Mesenchymal stem cell (in vitro differentiated cells and primary cell): Measurements from ENCODE around the gene PTPRN2.

Experiments used
- DNase-seq: peaks from one replicate; pipeline ENCODE4 v3.0.0-alpha.2; 2013
- H2AFZ ChIP-seq: one replicate; pipeline ENCODE4 v1.6.1; 2013; ENCODE audit warnings: low read depth, mild to moderate bottlenecking, control low read depth, inconsistent platforms, low read length, moderate library complexity
- H2AK5ac ChIP-seq: 2 replicates; pipeline ENCODE4 v1.6.1; 2013; ENCODE audit warnings: low read length, moderate library complexity, mild to moderate bottlenecking, inconsistent platforms; ENCODE audit not compliant: severe bottlenecking
- H2BK120ac ChIP-seq: one replicate; pipeline ENCODE4 v1.6.1; 2013; ENCODE audit warnings: low read depth, mild to moderate bottlenecking, inconsistent platforms, low read length, moderate library complexity
- H2BK12ac ChIP-seq, 2 experiments: one replicate each; pipeline ENCODE4 v1.6.1; 2013; ENCODE audit warnings: inconsistent platforms in 2 of 2, low read length in 2 of 2, mild to moderate bottlenecking in 2 of 2, moderate library complexity in 2 of 2, control low read depth in 1 of 2
- H2BK15ac ChIP-seq: one replicate; pipeline ENCODE4 v1.6.1; 2013; ENCODE audit warnings: mild to moderate bottlenecking, low read depth, inconsistent platforms; ENCODE audit not compliant: poor library complexity, severe bottlenecking
- H2BK5ac ChIP-seq: 2 replicates; pipeline ENCODE4 v1.6.1; 2013; ENCODE audit warnings: low read depth, mild to moderate bottlenecking, low read length, control low read depth, inconsistent platforms; ENCODE audit not compliant: poor library complexity, severe bottlenecking
- H3K14ac ChIP-seq, 2 experiments: one replicate each; pipeline ENCODE4 v1.6.1; 2013; ENCODE audit warnings: inconsistent platforms in 2 of 2, low read length in 2 of 2, control low read depth in 1 of 2, mild to moderate bottlenecking in 1 of 2, moderate library complexity in 1 of 2
- H3K18ac ChIP-seq, 2 experiments: one replicate each; pipeline ENCODE4 v1.6.1; 2013; ENCODE audit warnings: inconsistent platforms in 2 of 2, low read length in 2 of 2, control low read depth in 1 of 2, low read depth in 1 of 2, mild to moderate bottlenecking in 1 of 2
- H3K23ac ChIP-seq, 2 experiments: one replicate each; pipeline ENCODE4 v1.6.1; 2013; ENCODE audit warnings: inconsistent platforms in 2 of 2, low read length in 2 of 2, mild to moderate bottlenecking in 2 of 2, moderate library complexity in 2 of 2, control low read depth in 1 of 2
- H3K27ac ChIP-seq: 2 replicates; pipeline ENCODE4 v1.5.1; 2013; ENCODE audit warnings: mild to moderate bottlenecking, moderate library complexity, low read length, control low read depth, inconsistent platforms; ENCODE audit not compliant: poor library complexity, severe bottlenecking
- H3K27me3 ChIP-seq, 2 experiments: 2 replicates each; pipeline versions ENCODE4 v1.6.1 to v1.7.0; 2013; ENCODE audit warnings: low read length in 2 of 2, mild to moderate bottlenecking in 2 of 2, moderate library complexity in 2 of 2, control low read depth in 1 of 2, inconsistent platforms in 1 of 2; ENCODE audit not compliant: control insufficient read depth in 1 of 2, insufficient read depth in 1 of 2
- H3K36me3 ChIP-seq, 2 experiments: 2 replicates each; pipeline versions ENCODE4 v1.6.1 to v1.7.0; 2013; ENCODE audit warnings: low read length in 2 of 2, control low read depth in 1 of 2, inconsistent platforms in 1 of 2, low read depth in 1 of 2, mild to moderate bottlenecking in 1 of 2; ENCODE audit not compliant: insufficient read depth in 2 of 2, control insufficient read depth in 1 of 2
- H3K4ac ChIP-seq, 2 experiments: one replicate each; pipeline ENCODE4 v1.6.1; 2013; ENCODE audit warnings: inconsistent platforms in 2 of 2, low read length in 2 of 2, mild to moderate bottlenecking in 2 of 2, moderate library complexity in 2 of 2, control low read depth in 1 of 2, low read depth in 1 of 2
- H3K4me1 ChIP-seq: 2 replicates; pipeline ENCODE4 v1.6.1; 2013; ENCODE audit warnings: low read depth, low read length, control low read depth; ENCODE audit not compliant: control insufficient read depth, insufficient read depth
- H3K4me2 ChIP-seq: 2 replicates; pipeline ENCODE4 v1.6.1; 2013; ENCODE audit warnings: low read length, mild to moderate bottlenecking, inconsistent platforms; ENCODE audit not compliant: poor library complexity, severe bottlenecking
- H3K4me3 ChIP-seq, 2 experiments: 2 replicates each; pipeline versions ENCODE4 v1.5.1 to v1.7.0; 2013; ENCODE audit warnings: low read length in 2 of 2, mild to moderate bottlenecking in 2 of 2, control low read depth in 1 of 2, low read depth in 1 of 2; ENCODE audit not compliant: insufficient read depth in 1 of 2
- H3K79me1 ChIP-seq: replicated peaks from 2 replicates; pipeline ENCODE4 v1.6.1; 2013; ENCODE audit warnings: mild to moderate bottlenecking, control low read depth, low read length, inconsistent platforms; ENCODE audit not compliant: poor library complexity, severe bottlenecking
- H3K9ac ChIP-seq: 2 replicates; pipeline ENCODE4 v1.7.0; 2013; ENCODE audit warnings: mild to moderate bottlenecking, low read length, moderate library complexity
- H3K9me3 ChIP-seq: 2 replicates; pipeline ENCODE4 v1.7.0; 2013; ENCODE audit warnings: mild to moderate bottlenecking, low read length; ENCODE audit not compliant: control insufficient read depth
- H4K8ac ChIP-seq: one replicate; pipeline ENCODE4 v1.6.1; 2013; ENCODE audit warnings: inconsistent platforms, mild to moderate bottlenecking, low read length, moderate library complexity
- H4K91ac ChIP-seq: one replicate; pipeline ENCODE4 v1.6.1; 2013; ENCODE audit warnings: mild to moderate bottlenecking, low read length, inconsistent platforms
- WGBS: methylation state at CpG from one replicate; pipeline ENCODE4 v1.1.7; 2013; ENCODE audit warnings: mixed read lengths; 5-methylcytosine and 5-hydroxymethylcytosine counted together

Gene PTPRN2

DNA sequence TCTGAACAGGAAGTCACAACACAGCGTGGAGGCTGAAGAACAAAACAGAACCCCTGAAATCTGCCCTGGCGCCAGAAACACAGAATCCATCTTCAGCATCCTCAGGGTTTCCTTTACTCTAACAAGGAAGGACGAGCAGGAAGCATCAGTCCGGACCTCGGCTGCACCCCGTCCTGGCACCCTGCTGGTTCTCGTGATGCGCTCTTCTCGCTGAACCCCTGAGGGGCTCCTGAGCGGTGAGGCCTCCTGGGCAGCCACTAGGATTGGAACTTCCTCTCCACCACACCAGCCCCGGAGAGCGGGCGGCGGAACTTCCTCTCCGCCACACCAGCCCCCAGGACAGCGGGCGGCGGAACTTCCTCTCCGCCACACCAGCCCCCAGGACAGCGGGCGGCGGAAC lies 461.9 kb downstream of the PTPRN2 start:
- Histone ChIP-seq H3K4me3 (no peak overlapping the region), H3K36me3 (no peaks in the 10 kb centered on the region), H2BK120ac (no peak overlapping the region), H3K4ac (no peak overlapping the region), H3K23ac (no peak overlapping the region), H2AFZ (no peak overlapping the region), H3K9ac (no peak overlapping the region), H3K4me2 (no peak overlapping the region), H2BK5ac (no peak overlapping the region), H3K9me3 (peaks cover 13% of the 10 kb centered on the region), H2BK15ac (no peak overlapping the region), H3K79me1 (no peaks in the 10 kb centered on the region), H2AK5ac (no peak overlapping the region), H3K27ac (no peak overlapping the region), H4K8ac (no peak overlapping the region), H3K27me3 (no peaks in the 10 kb centered on the region), H3K4me1 (no peaks in the 10 kb centered on the region), H3K14ac (no peak overlapping the region), H4K91ac (no peak overlapping the region), H3K18ac (no peak overlapping the region), H2BK12ac (no peak overlapping the region)
- 76% methylated on average over 4 of the region's 22 CpGs for WGBS
- no peak for DNase-seq

DNA sequence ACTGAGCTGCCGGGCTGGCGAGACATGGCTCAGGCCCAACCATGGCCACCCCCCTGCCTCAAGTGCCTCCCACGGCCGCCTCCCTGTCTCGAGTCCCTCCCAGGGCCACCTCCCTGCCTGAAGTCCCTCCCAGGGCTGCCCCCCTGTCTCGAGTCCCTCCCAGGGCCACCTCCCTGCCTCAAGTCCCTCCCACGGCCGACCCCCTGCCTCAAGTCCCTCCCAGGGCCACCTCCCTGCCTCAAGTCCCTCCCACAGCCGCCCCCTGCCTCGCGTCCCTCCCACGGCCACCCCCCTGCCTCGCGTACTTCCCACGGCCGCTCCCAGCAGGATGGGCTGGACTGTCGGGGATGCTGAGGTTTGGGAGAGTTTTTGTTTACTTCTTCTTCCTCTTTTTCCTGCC lies 462.5 kb downstream of the PTPRN2 start:
- no peak overlapping the region for H3K14ac ChIP-seq
- no peaks in the 10 kb centered on the region for H3K36me3 ChIP-seq
- no peaks in the 10 kb centered on the region for H3K27me3 ChIP-seq
- H3K4me1 ChIP-seq: no peaks in the 10 kb centered on the region
- no peak overlapping the region for H3K4ac ChIP-seq
- no peak overlapping the region for H3K23ac ChIP-seq
- H3K27ac ChIP-seq: no peak overlapping the region
- H3K9ac ChIP-seq: no peak overlapping the region
- H3K4me3 ChIP-seq: no peak overlapping the region
- H2AK5ac ChIP-seq: no peak overlapping the region
- no peak overlapping the region for H2BK12ac ChIP-seq
- H2AFZ ChIP-seq: no peak overlapping the region
- no peaks in the 10 kb centered on the region for H3K79me1 ChIP-seq
- H2BK120ac ChIP-seq: no peak overlapping the region
- no peak overlapping the region for H3K4me2 ChIP-seq
- DNase-seq: no peak
- H3K18ac ChIP-seq: no peak overlapping the region
- no peak overlapping the region for H2BK5ac ChIP-seq
- WGBS: 78% methylated on average over 13 of the region's 17 CpGs
- H4K91ac ChIP-seq: no peak overlapping the region
- peaks cover 15% of the 10 kb centered on the region for H3K9me3 ChIP-seq
- no peak overlapping the region for H4K8ac ChIP-seq
- H2BK15ac ChIP-seq: no peak overlapping the region

DNA sequence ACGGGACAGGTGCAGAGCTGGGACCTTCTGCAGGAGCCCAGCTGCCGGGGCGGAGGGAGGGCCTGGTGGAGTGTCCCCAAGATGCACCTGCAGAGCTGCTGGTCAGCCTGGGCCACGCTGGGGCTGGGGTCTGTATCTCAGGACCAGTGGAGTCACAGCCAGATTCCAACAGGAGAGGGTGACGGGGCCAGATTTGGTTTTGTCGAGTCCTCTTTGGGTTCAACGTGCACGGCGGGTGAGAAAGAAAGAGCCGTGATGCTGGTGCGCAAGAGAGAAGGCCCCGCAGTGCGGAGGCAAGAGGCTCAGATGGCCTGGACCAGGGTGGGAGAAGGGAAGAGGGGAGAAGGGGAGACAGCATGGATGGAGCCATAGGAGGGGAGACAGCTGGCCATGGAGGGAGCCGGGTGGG lies 462.9 kb downstream of the PTPRN2 start:
- H3K18ac ChIP-seq: no peak overlapping the region
- H3K4ac ChIP-seq: no peak overlapping the region
- no peaks in the 10 kb centered on the region for H3K36me3 ChIP-seq
- H2BK120ac ChIP-seq: no peak overlapping the region
- H3K14ac ChIP-seq: no peak overlapping the region
- WGBS: 80% methylated on average over 13 of the region's 14 CpGs
- no peak overlapping the region for H2AK5ac ChIP-seq
- no peaks in the 10 kb centered on the region for H3K79me1 ChIP-seq
- no peak overlapping the region for H3K23ac ChIP-seq
- H3K4me3 ChIP-seq: no peak overlapping the region
- H3K4me1 ChIP-seq: no peaks in the 10 kb centered on the region
- H2AFZ ChIP-seq: no peak overlapping the region
- H3K27me3 ChIP-seq: no peaks in the 10 kb centered on the region
- no peak overlapping the region for H4K91ac ChIP-seq
- H3K9ac ChIP-seq: no peak overlapping the region
- peaks cover 19% of the 10 kb centered on the region for H3K9me3 ChIP-seq
- no peak overlapping the region for H2BK12ac ChIP-seq
- no peak overlapping the region for H2BK5ac ChIP-seq
- no peak overlapping the region for H4K8ac ChIP-seq
- H3K27ac ChIP-seq: no peak overlapping the region
- H2BK15ac ChIP-seq: no peak overlapping the region
- DNase-seq: no peak
- no peak overlapping the region for H3K4me2 ChIP-seq

DNA sequence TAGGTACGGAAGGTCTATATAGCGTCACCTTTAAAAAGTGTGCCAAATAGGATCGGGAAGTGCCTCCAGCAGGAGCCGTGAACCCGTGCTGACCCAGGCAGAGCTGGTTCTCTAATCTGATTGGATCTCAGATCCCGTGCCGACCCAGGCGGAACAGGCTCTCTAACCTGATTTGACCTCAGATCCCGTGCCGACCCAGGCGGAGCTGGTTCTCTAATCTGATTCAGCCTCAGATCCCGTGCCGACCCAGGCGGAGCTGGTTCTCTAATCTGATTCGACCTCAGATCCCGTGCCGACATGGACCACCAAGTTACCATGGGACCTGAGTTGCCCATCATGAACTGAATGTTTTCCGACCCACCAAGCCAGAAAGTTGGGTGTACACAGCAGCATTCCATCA lies 463.9 kb downstream of the PTPRN2 start:
- H3K23ac ChIP-seq: no peak overlapping the region
- H2BK15ac ChIP-seq: no peak overlapping the region
- no peaks in the 10 kb centered on the region for H3K4me1 ChIP-seq
- no peak overlapping the region for H3K9ac ChIP-seq
- H2BK12ac ChIP-seq: no peak overlapping the region
- no peak overlapping the region for H3K14ac ChIP-seq
- H3K4me2 ChIP-seq: no peak overlapping the region
- no peak overlapping the region for H4K91ac ChIP-seq
- H2AK5ac ChIP-seq: no peak overlapping the region
- no peak overlapping the region for H2BK5ac ChIP-seq
- no peak for DNase-seq
- H3K4me3 ChIP-seq: no peak overlapping the region
- peaks cover 24% of the 10 kb centered on the region for H3K9me3 ChIP-seq
- H3K4ac ChIP-seq: no peak overlapping the region
- no peak overlapping the region for H2AFZ ChIP-seq
- H3K79me1 ChIP-seq: no peaks in the 10 kb centered on the region
- H4K8ac ChIP-seq: no peak overlapping the region
- H3K27me3 ChIP-seq: no peaks in the 10 kb centered on the region
- H3K18ac ChIP-seq: no peak overlapping the region
- H3K36me3 ChIP-seq: no peaks in the 10 kb centered on the region
- 87% methylated on average over 18 of the region's 18 CpGs for WGBS
- no peak overlapping the region for H2BK120ac ChIP-seq
- H3K27ac ChIP-seq: no peak overlapping the region
